Iris pigment epithelial cell (primary cell): ENCODE measurements around the gene FMO2.
A peak's percentile ranks its signal among the peaks of the same experiment; 100 is the strongest.

ENCODE experiments used
- DNase-seq: peaks from one replicate; pipeline ENCODE4 v3.0.0-alpha.2; 2011; ENCODE audit warnings: low read depth

FMO2 gene, protein sequence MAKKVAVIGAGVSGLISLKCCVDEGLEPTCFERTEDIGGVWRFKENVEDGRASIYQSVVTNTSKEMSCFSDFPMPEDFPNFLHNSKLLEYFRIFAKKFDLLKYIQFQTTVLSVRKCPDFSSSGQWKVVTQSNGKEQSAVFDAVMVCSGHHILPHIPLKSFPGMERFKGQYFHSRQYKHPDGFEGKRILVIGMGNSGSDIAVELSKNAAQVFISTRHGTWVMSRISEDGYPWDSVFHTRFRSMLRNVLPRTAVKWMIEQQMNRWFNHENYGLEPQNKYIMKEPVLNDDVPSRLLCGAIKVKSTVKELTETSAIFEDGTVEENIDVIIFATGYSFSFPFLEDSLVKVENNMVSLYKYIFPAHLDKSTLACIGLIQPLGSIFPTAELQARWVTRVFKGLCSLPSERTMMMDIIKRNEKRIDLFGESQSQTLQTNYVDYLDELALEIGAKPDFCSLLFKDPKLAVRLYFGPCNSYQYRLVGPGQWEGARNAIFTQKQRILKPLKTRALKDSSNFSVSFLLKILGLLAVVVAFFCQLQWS

DNA sequence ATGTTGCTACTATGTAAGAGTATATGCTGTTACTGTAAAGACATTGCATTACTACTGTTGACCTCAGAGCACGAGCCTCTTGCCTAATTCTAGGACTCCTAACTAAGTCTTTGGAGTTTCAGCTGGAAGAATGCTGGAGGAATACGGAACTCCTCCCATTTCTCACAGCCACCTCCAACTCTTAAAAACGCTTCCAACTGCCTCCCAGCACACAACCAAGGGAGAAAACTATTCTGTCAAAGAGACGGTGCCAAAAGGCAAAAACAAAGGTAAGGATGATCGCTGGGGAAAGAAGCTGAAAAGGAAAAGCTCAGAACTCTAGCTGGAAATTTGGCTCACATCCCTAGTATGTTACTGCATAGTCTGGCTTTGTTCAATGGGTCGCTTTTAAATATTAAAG is at the start of gene FMO2:
FMO2 (plus strand) TSS at position 210 of the 400 bp plus-strand sequence. CDS start 414 bp downstream, outside the sequence.
- DNase-seq = no peak

DNA sequence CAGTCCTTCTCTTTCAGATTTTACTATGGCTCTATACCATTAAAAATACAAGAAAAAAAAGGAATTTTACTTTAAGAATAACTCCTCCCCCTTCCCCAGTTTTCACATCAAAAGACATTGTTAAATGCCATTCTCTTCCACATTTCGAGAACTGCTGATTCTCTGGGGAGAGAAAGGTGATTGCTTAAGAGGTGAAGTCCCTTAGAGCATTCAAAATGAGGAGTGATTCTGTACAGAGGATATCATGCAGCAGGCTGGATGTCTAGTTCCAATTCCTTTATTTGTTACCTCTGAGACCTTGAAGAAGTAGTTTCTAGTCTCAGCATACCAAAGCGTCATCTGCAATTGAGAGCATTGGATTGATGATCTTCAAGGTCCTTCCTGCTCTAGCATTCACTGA is 47.5 kb upstream of the FMO2 start:
- DNase-seq = no peak

DNA sequence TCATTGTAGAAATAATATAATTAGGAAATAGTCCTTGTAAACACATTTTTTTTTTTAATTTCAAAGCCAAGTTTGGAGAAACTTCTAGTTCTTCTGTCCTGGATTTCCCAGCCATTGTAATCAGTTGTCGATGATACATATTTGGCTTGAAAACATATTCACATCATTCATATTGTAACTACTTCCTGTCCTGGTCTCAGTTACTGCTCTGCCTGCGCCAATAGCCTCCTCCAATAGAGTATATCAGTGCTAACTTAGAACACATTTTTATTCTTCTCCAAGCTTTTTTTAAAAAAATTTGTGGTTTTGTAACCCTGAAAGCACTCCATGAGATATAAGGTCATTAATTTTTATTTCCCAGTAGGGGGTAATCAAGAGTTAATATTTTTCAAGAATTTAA is 46.1 kb upstream of the FMO2 start:
- DNase-seq = no peak

DNA sequence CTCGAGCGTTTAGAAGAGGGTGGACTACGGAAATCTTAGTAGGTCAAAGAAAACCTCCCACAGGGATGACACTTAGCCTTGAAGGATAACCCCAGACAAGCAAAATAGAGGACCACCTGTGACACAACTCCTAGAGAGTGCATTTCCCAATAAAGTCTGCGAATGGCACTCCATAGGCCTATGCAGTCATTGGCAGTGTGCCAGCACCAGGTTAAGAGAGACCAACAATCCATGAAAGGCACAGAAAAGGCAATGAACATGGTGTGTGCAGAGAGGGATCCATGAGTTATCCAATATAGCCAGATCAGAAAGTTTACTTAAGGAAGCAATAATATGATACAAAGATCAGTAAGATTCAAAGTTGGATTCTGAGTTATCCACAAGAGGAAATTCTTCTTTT is 45.2 kb upstream of the FMO2 start:
- DNase-seq = no peak

DNA sequence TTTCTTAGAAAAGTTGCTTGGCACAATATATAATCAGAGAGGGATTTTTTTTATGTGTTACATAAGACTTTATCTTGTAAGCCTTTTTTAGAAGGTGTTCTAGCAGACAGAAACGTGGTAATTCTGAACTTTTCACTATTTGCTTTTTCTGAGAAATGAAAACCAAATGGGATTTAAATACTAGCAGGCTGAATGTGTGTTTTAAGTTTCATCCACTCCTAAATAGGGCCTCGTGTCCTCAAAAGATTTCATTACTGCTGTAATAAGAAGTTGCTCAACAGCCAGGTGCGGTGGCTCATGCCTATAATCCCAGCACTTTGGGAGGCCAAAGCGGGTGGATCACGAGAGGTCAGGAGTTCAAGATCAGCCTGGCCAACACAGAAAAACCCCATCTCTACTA is 44.7 kb upstream of the FMO2 start:
- peak; percentile 71 for DNase-seq

DNA sequence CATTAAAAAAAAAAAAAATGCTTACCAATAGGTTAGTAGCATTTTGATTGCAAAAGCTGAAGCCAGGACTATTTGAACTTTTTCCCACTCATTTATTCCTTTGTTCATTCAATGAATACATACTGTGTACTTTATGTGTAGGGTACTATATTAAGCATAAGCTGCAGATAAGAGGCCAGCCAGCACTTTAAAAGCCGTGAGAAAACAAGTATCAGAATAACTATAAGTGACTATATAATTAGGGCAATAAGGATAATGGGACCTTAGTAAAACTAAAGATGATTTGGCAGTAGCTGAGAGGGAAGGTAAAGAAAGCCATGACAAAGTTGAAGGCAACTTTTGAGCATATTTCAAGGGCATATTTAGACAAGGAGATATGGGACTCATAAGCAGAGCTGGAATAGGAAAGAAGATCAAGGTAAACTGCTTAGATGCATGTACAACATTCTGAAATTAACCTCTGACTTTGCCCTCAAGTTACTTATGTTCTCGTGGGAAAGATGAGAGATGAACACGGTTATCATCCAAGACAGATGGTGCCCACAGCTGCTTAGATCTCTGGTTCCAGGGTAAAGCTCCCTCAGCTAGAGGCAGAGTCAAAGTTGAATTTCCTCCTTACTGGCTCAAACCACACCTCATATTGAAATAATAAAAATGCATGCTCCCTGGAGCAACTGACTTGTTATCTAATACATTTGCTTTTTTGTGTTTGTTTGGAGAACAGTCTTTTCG is 44.0 kb upstream of the FMO2 start:
- no peak for DNase-seq

DNA sequence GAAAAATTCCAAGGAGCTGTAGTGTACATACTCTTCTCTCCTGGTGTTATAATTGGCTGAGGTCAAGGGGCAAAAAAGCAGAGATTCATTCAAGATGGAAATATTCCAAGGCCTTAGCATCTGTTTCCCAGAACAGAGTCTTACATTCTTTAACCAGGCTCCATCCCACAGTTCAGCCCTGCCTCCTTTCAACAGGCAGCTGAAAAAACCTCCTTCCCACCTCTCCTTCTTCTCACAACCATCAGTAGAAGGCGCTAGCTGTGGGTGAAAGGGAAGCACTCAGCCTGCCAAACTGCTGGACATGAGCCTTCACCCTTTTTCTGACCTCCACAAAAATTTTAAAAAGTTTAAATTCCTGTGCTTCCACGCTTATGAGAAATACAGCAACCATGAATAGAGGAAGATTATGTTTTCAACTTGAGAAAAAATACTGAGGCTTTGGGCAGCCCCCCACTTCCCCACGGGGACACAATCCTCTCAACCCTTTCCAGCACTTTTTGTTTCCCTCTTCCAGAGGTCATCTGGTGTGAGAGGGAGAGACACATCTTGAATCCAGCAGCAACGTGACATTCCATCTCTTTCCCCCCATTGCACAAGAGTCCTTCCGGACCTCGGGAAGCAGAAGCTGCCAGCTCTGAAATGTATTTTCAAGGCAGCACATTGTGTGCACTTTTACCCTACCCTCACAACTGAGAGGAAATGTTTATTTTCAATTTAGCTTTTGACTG is 43.2 kb upstream of the FMO2 start:
- peak; percentile 96 for DNase-seq

DNA sequence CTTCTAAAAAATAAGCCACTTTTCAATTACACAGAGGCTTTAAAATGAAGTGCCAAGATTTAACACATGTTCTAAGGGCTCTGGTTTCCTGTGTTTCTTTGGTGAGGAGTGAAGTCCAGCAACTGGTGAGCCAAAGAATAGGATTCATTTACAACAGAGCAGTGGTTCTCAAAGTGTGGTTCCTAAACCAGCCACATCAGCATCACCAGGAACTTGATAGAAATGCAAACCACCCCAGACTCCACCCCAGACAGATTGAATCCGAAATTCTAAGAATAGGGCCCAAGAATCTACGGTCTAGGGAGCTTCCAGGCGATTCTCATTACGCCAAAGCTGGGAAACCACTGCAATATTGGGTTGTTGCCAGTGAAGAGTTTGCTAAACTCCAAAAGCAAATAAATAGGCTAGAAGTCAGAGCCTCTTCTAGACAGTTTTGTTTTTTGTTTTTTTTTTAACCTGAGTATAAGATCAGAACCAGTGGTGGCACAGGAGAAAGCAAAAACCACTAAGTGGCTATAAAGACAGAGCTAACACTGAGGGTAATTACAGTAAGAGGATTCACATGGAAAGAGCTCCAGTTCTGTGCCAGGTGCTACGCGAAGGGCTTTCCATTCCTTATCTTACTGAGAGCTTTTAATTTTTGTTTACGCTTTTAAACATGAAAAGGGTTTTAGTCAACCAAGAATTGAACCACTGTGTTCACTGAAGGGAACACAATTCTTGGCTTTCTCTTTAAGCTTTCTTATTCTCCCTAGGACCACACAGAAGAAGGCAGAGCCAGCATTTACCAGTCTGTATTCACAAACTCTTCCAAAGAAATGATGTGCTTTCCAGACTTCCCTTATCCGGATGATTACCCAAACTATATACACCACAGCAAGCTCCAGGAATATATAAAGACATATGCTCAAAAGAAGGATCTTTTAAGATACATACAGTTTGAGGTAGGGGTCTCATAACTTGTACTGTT is 42.4 kb upstream of the FMO2 start:
- DNase-seq = peak; percentile 93

DNA sequence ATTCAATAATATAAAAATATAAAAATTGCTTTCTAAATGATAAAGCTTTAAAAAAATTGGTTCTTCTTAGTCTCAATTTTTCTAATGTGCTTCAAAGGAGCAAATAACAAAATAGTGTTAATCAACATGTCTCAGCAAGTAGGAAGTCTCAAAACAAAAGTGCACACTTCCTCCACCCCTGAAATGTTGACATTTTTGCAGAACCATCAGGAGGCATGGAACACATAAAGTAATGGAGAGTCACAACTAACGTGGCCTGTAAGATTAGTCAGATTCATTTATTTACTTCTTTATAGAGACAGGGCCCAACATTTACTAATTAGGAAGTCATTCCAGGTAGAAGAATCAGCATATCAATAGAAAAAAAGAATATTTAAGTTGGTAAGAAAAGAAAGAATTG is 34.9 kb upstream of the FMO2 start:
- DNase-seq = no peak

DNA sequence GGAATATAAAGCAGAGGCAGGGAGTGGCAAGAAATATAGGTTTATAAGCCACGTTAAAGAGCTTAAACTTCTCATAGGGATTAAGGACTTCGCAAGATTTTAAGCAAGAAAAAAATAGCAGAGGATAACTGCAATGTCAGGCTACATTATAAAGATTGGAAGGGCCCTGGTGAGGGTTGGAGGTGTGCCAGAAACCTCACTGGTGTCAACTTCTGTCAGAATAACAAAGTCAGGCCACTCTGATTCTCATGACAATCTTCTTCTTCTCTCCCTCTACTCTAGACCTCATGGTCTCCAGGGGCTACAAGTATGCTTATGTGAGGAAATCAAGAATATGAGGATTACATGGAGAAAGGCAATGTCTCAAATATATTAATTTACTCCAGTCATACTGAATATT is 32.6 kb upstream of the FMO2 start:
- no peak for DNase-seq

DNA sequence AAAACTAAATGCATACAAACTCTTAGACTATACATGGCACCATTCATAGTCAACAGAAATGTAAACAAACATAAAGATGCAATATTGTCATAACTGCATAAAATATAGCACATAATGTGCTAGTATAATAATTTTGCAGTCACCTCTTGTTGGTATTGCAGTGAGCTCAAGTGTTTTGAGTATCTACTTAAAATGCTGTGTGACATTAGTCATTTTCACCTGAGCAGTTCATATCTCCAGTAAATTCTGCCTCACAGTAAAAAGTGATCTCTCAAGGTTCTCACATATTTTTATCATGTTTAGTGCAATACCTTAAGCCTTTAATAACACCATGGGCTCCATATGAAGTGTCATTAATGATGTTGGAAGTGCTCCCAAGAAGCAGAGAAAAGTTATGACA is 29.6 kb upstream of the FMO2 start:
- no peak for DNase-seq

DNA sequence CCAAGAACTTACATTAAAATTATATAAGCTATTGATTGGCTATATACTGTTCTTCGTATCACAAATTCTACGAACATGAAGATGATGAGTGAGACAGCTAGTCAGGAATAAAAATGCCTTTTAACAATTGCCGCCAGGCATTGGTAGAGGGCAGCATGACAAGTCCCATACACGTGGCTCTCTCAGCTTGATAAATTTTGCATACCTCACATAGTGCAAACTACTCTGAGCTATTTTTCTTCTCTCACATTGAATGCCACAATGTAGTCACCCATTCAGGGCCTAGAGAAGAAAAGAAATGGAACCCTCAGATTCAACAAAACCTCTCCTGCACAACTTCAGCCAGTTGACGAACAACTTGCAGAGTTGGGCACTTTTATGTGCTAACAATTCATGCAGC is 27.0 kb upstream of the FMO2 start:
- no peak for DNase-seq

DNA sequence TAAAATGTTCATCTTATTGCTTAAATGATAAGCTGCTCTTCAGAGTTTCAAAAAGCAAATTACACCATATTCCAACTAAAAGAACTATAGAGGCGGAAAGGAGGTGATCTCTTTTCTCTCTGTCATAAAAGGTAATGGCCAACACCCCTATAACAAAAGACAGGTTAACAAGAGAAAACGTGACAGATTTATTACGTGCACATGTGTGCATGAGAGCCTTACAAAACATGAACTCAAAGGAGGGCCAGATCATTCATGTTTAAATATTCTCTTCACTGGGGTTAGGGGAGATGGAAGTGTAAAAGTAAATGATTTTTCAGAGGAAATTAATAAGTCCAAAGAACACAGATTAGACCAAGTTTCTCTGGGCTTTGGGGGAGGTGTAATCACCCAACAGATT is 26.5 kb upstream of the FMO2 start:
- DNase-seq = no peak

DNA sequence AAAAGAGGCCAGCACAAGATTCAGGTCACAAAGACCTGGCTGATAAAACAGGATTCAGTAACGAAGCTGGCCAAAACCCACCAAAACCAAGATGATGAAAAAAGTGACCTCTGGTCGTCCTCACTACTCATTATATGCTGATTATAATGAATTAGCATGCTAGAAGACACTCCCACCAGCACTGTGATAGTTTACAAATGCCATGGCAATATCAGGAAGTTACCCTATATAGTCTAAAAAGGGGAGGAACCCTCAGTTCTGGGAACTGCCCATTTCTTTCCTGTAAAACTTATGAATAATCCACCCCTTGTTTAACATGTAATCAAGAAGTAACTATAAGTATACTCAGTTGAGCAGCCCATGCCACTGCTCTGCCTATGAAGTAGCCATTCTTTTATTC is 26.0 kb upstream of the FMO2 start:
- DNase-seq = no peak

DNA sequence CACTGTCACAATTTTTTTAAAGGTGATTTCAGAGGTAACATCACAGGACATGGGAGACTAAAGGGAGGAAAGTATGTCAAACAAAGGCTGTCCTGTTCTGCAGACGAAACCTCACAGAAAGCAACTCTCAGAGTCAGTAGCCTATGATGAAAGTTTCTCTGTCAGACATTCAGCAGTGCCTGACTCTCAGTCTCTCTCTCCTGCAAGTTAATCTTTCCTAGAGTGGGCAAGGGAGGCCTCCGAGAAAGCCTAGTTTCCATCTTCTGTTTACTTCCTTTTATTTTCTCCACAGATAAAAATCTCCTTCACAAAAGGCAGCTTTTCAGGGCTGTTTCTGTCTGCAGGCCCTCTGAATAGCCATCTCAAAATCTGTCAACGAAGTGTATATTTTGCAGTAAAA is 24.9 kb upstream of the FMO2 start:
- no peak for DNase-seq

DNA sequence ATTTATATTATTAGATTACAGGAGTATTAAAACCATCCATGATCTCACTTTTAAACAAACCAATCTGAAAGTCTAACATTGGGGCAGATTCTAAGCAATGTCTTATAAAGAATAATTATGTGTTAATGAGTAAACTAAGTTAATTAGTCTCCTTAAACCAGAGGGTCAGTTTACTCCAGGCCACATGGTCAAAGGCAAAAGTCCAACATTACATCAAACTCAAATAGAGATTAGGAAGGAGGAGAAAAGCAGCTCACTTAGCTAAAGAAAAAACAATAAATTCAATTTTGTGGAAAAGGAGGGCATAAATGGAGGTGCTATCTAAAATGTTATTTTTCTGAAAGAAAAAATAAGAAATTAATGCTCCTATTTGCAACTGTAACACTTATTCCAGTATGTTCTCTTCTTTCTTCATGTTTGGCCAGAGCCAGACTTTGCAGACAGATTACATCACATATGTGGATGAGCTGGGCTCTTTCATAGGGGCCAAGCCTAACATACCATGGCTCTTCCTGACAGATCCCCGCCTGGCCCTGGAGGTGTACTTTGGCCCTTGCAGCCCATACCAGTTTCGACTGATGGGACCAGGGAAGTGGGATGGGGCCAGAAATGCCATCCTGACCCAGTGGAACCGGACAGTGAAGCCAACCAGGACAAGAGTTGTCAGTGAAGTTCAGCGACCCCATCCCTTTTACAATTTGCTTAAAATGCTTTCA is 24.3 kb upstream of the FMO2 start:
- DNase-seq = no peak

DNA sequence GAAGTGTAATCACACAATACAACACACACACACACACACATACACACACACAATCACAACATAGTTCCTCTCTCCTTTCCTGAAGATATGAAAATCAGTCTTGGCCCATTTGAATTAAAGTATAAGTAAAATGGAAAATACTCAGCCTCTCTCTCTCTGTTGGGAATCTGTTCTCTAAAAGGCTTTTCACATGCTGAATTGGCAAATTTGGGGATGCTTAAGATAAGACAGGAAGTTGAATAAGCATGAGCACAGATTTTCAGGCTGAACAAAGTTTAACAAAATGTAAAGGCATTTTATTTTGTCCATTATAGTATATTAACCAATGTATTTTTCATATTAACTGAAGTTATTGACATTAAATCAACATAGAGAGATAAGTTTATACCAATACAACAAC is 23.7 kb upstream of the FMO2 start:
- no peak for DNase-seq

DNA sequence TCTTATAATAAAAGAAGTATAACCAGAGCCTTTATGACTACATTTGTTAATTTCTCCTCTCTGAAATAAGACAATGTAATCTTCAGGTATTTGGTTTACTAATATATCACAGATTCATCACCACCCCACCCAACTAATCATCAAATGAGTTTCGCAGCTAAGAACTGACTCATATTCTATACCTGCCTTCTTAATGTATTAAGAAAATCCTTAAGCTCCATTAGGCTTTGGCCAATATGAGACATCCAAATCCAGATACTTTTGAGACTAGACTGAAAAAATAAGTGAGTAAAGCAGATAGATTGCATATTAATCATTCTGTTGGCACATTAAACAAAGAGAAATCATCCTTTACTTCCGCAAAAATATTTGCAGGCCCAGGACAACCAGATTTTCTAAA is 18.7 kb upstream of the FMO2 start:
- no peak for DNase-seq

DNA sequence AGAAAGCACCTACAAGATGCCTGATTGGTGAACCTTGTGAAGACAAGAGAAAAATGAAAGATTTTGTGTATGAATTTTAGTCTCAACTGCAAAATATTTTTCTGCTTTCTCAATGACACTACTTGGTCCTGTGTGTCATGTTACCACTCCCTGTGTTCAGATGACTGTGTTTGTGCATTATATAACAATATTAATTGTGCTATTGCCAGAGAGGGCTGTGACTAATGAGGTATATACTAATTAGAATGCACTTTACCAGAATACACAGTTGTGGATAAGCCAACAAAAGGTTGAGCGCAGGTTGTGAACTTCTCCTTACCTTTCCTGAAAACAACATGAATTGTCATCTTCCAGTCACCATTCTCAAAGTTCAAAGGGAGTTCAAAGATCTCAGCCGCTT is 17.3 kb upstream of the FMO2 start:
- DNase-seq = no peak

DNA sequence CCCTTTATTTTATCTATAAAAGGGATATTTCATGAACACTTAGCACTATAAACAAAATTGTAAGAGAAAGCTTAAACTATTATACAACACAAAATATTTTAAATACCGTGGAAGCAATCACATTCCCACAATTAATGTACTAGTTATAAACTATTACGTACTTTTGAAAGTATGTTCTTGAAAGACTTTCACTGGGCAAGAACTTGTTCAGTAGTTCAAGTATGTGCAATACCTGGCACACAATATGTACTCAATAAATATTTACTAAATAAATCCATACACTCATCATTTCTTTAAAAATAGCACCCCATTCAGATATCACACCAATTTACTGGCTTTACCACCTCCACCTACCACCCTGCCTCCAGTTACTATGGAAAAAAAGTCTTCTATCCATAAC is 12.6 kb upstream of the FMO2 start:
- DNase-seq = peak; percentile 24

DNA sequence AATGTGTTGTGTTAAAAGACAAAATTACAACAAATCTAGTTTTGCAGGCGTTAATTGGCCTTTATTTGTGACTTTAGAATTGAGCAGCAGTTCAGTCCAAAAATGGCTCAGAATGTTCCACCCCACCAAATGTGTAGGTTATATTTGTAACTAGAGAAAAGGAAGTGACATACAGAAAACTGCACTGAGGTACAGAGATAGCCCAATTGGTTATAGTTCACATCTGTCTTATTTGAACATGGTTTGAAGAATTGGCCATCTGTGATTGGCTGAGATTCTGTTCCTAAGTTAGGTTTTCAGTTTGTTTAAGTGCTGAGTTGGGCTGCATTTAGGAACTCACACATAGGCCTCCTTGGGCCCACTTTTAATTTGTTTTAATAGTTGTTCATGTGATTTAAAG is 12.0 kb upstream of the FMO2 start:
- no peak for DNase-seq
